Ishikawa (cell line): Measurements from ENCODE around the gene ATP13A1.

ENCODE experiments used
- CEBPB ChIP-seq: IDR thresholded peaks from 2 replicates; pipeline ENCODE4 v1.6.1; 2012
- CREB1 ChIP-seq: IDR thresholded peaks from 2 replicates; pipeline ENCODE4 v1.6.1; 2012; ENCODE audit warnings: low read depth
- EGR1 ChIP-seq: IDR thresholded peaks from 2 replicates; pipeline ENCODE4 v1.6.1; 2012
- EP300 ChIP-seq: IDR thresholded peaks from 2 replicates; pipeline ENCODE4 v1.6.1; 2012; ENCODE audit warnings: borderline replicate concordance
- FOXM1 ChIP-seq: IDR thresholded peaks from 2 replicates; pipeline ENCODE4 v1.6.1; 2012; ENCODE audit warnings: low read depth, borderline replicate concordance
- MAX ChIP-seq: IDR thresholded peaks from 2 replicates; pipeline ENCODE4 v1.6.1; 2012
- NFIC ChIP-seq: IDR thresholded peaks from 2 replicates; pipeline ENCODE4 v1.6.1; 2012
- RAD21 ChIP-seq: IDR thresholded peaks from 2 replicates; pipeline ENCODE4 v1.6.1; 2012; ENCODE audit warnings: low read depth
- TAF1 ChIP-seq: IDR thresholded peaks from 2 replicates; pipeline ENCODE4 v1.6.1; 2012; ENCODE audit warnings: low read depth, mild to moderate bottlenecking
- TCF12 ChIP-seq: IDR thresholded peaks from 2 replicates; pipeline ENCODE4 v1.6.1; 2012; ENCODE audit warnings: low read depth
- TEAD4 ChIP-seq: IDR thresholded peaks from 2 replicates; pipeline ENCODE4 v1.6.1; 2012
- USF1 ChIP-seq: IDR thresholded peaks from 2 replicates; pipeline ENCODE4 v1.6.1; 2012
- YY1 ChIP-seq: IDR thresholded peaks from 2 replicates; pipeline ENCODE4 v1.6.1; 2012; ENCODE audit warnings: low read depth
- ZBTB7A ChIP-seq: IDR thresholded peaks from 2 replicates; pipeline ENCODE4 v1.6.1; 2012; ENCODE audit warnings: low read depth
- TF ChIP-seq, protein P1 (sequence below): IDR thresholded peaks from 2 replicates; pipeline ENCODE4 v1.6.1; 2012; ENCODE audit warnings: low read depth, mild to moderate bottlenecking

ATP13A1 gene

GRCh38 chr19:19636573-19637185 is 26.8 kb downstream of the ATP13A1 start:
- no peak for TF ChIP-seq TCF12

DNA sequence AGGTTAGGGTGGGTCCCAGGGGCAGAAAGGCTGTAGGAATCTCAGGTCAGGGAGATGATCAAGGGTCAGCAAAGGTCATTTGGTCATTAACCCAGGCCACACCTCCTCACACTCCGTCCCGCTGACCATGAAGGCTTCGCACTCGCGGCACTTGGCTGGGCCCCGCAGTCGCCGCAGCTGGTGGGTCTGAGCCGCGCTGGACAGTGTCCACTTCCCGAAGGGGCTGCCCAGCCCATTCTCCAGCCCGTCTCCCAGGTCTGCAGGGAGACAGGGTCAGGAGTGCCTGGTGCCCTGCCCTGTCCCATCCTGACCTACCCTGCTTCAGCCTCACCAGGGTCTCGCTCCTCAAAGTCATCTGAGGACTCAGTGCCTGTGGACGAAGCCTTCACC is 28.2 kb downstream of the ATP13A1 start:
- no peak for TF ChIP-seq EP300
- TF ChIP-seq MAX, result no peak

DNA sequence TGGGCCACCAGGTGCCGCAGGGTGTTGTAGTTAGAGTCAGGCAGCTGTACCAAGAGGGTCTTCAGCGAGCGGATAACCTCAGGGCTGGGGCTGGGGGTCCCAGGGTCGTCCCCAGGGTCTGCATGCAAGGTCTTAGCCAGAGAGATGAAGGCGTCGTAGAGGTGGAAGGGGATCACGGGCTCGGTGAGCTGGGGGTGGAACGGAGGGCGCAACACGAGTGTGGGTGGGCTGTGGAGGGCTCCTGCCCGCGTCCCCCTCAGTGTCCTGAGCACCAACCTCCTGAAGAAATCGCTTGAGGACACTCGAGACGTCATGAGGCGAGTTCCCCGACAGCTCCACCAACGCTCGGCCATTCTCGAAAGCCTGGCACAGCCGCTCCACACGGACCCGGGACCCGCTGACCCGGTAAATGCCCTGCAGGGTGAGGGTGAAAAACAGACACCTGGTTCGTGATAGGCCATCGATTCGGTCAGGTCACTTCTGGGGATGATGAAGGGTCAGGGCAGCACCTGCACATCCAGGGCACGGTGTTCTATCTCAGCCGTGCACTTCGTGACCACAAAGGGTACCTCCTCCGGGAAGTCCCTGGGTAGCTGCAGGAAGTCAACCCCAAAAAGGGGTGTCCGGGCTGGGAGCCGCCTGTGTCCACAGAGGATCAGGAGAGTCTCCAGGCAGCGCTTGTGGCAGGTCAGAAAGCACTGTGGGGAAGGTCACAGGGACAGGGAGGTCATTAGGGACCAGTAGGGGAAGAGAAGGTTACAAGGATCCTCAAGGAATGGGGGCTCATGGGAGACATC is 28.8 kb downstream of the ATP13A1 start:
- TF ChIP-seq YY1 (no peak), CREB1 (no peak)

GRCh38 chr19:19633711-19634515 is 29.6 kb downstream of the ATP13A1 start:
- no peak for TF ChIP-seq FOXM1
- TF ChIP-seq CREB1, result no peak
- TF ChIP-seq TAF1, result no peak
- TF ChIP-seq, protein P1, sequence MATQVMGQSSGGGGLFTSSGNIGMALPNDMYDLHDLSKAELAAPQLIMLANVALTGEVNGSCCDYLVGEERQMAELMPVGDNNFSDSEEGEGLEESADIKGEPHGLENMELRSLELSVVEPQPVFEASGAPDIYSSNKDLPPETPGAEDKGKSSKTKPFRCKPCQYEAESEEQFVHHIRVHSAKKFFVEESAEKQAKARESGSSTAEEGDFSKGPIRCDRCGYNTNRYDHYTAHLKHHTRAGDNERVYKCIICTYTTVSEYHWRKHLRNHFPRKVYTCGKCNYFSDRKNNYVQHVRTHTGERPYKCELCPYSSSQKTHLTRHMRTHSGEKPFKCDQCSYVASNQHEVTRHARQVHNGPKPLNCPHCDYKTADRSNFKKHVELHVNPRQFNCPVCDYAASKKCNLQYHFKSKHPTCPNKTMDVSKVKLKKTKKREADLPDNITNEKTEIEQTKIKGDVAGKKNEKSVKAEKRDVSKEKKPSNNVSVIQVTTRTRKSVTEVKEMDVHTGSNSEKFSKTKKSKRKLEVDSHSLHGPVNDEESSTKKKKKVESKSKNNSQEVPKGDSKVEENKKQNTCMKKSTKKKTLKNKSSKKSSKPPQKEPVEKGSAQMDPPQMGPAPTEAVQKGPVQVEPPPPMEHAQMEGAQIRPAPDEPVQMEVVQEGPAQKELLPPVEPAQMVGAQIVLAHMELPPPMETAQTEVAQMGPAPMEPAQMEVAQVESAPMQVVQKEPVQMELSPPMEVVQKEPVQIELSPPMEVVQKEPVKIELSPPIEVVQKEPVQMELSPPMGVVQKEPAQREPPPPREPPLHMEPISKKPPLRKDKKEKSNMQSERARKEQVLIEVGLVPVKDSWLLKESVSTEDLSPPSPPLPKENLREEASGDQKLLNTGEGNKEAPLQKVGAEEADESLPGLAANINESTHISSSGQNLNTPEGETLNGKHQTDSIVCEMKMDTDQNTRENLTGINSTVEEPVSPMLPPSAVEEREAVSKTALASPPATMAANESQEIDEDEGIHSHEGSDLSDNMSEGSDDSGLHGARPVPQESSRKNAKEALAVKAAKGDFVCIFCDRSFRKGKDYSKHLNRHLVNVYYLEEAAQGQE, result no peak
- TF ChIP-seq EP300, result no peak

- no peak for TF ChIP-seq YY1
- TF ChIP-seq CREB1, result no peak
- no peak for TF ChIP-seq EGR1
- TF ChIP-seq FOXM1, result no peak
- no peak for TF ChIP-seq TAF1
Observed at GRCh38 chr19:19632661-19633060, 30.8 kb downstream of the ATP13A1 start.

- TF ChIP-seq TEAD4 (no peak), FOXM1 (no peak), CEBPB (no peak), TCF12 (no peak), EP300 (no peak), MAX (no peak), NFIC (no peak), CREB1 (no peak), ZBTB7A (no peak), YY1 (no peak), TAF1 (no peak), EGR1 (no peak), RAD21 (no peak), USF1 (no peak)
- TF ChIP-seq, protein P1, result no peak
Observed at GRCh38 chr19:19631346-19631745, 32.1 kb downstream of the ATP13A1 start.

- no peak for TF ChIP-seq MAX
- TF ChIP-seq RAD21, result no peak
- no peak for TF ChIP-seq CEBPB
- TF ChIP-seq TEAD4, result no peak
- TF ChIP-seq FOXM1, result no peak
- TF ChIP-seq, protein P1, result no peak
- TF ChIP-seq TCF12, result no peak
- TF ChIP-seq NFIC, result no peak
- TF ChIP-seq EGR1, result no peak
- no peak for TF ChIP-seq EP300
- no peak for TF ChIP-seq TAF1
- TF ChIP-seq YY1, result no peak
- no peak for TF ChIP-seq USF1
Observed at GRCh38 chr19:19630426-19630825, 33.0 kb downstream of the ATP13A1 start.
